ENCODE results near the gene USP5. TPM values are rescaled to one million over a fixed set of nuclear protein-coding genes. Genes with fewer than 3 reads are reported as not detected.

USP5 gene
- total RNA-seq, 1 experiment from 2014 or later: 308 TPM

GRCh38 chr12:6855322-6855721 lies 3.4 kb downstream of the USP5 start:
- Histone ChIP-seq H3K4me1 (replicated peaks; ENCODE audit: insufficient read depth) (peaks cover 17% of the 10 kb centered on the region), H2AFZ (no peak overlapping the region), H3K9me3 (ENCODE audit: insufficient read depth, low read depth) (no peaks in the 10 kb centered on the region), H3K4me2 (no peak overlapping the region), H4K20me1 (ENCODE audit: insufficient read depth) (peaks cover 10% of the 10 kb centered on the region; the same call in 1 of the 2 replicates), H3K9me2 (ENCODE audit: insufficient read depth) (no peaks in the 10 kb centered on the region), H3K27me3 (ENCODE audit: insufficient read depth, low read depth) (no peaks in the 10 kb centered on the region), H3F3A (ENCODE audit: insufficient read depth, low read depth) (peaks cover 15% of the 10 kb centered on the region; the same call in 1 of the 2 replicates), H3K36me3 (ENCODE audit: low read depth) (peaks cover 30% of the 10 kb centered on the region), H3K4me3 (no peak overlapping the region), H3K27ac (no peak overlapping the region), H3K79me2 (ENCODE audit: low read depth) (peaks cover 36% of the 10 kb centered on the region)
- CTCF ChIA-PET: interaction anchor here (0.6 kb wide), 1 partner anchor 37 kb away, joined by 3 read pairs; no protein-coding TSS in a partner anchor
- TF ChIP-seq CTCF (conservative IDR thresholded peaks at IDR 0.05) (no peak), EZH2 (IDR thresholded peaks at IDR 0.05; ENCODE audit: low read depth) (no peak)
- POLR2A ChIA-PET (ENCODE audit: unreplicated experiment): no interaction called here
- intact Hi-C loops (cut with micrococcal nuclease; ENCODE audit: unreplicated experiment): no loop called here
- no peak for DNase-seq
- no TSS peak for BruUV-seq (replicated peaks)

- Histone ChIP-seq H3K4me2 (no peak overlapping the region), H4K20me1 (ENCODE audit: insufficient read depth) (0 out of 2 replicates have a peak, but pooled peaks cover 3% of the 10 kb centered on the region), H3K9me2 (ENCODE audit: insufficient read depth) (no peaks in the 10 kb centered on the region), H3F3A (ENCODE audit: insufficient read depth, low read depth) (no peaks in the 10 kb centered on the region; the same call in 1 of the 2 replicates), H3K27me3 (ENCODE audit: insufficient read depth, low read depth) (no peaks in the 10 kb centered on the region), H3K79me2 (ENCODE audit: low read depth) (peaks cover 20% of the 10 kb centered on the region), H3K27ac (no peak overlapping the region), H3K36me3 (ENCODE audit: low read depth) (peaks cover 39% of the 10 kb centered on the region), H3K4me1 (replicated peaks; ENCODE audit: insufficient read depth) (peaks cover 4% of the 10 kb centered on the region), H3K9me3 (ENCODE audit: insufficient read depth, low read depth) (no peaks in the 10 kb centered on the region), H2AFZ (no peak overlapping the region), H3K4me3 (no peak overlapping the region)
- TF ChIP-seq EZH2 (IDR thresholded peaks at IDR 0.05; ENCODE audit: low read depth): no peak
- ChIA-PET POLR2A (ENCODE audit: unreplicated experiment) (no interaction called here), CTCF (no interaction called here)
- no peak for DNase-seq
- no TSS peak for BruUV-seq (replicated peaks)
- intact Hi-C loops (cut with micrococcal nuclease; ENCODE audit: unreplicated experiment): no loop called here
Measured at GRCh38 chr12:6858799-6859198, 6.8 kb downstream of the USP5 start.

GRCh38 chr12:6860116-6860515 lies 8.2 kb downstream of the USP5 start:
- intact Hi-C loops (cut with micrococcal nuclease; ENCODE audit: unreplicated experiment): no loop called here
- H3K27ac ChIP-seq: no peak overlapping the region
- no TSS peak for BruUV-seq (replicated peaks)
- H4K20me1 ChIP-seq (ENCODE audit: insufficient read depth): no peaks in the 10 kb centered on the region
- peaks cover 41% of the 10 kb centered on the region for H3K36me3 ChIP-seq (ENCODE audit: low read depth)
- peaks cover 6% of the 10 kb centered on the region; the same call in 1 of the 2 replicates for H3F3A ChIP-seq (ENCODE audit: insufficient read depth, low read depth)
- H3K9me3 ChIP-seq (ENCODE audit: insufficient read depth, low read depth): no peaks in the 10 kb centered on the region
- no peaks in the 10 kb centered on the region for H3K27me3 ChIP-seq (ENCODE audit: insufficient read depth, low read depth)
- ChIA-PET CTCF (no interaction called here), POLR2A (ENCODE audit: unreplicated experiment) (no interaction called here)
- no peak overlapping the region for H3K4me2 ChIP-seq
- no peaks in the 10 kb centered on the region for H3K4me1 ChIP-seq (replicated peaks; ENCODE audit: insufficient read depth)
- TF ChIP-seq EZH2 (IDR thresholded peaks at IDR 0.05; ENCODE audit: low read depth) (no peak), CTCF (conservative IDR thresholded peaks at IDR 0.05) (no peak)
- DNase-seq: no peak
- no peak overlapping the region for H2AFZ ChIP-seq
- H3K79me2 ChIP-seq (ENCODE audit: low read depth): peaks cover 7% of the 10 kb centered on the region
- no peaks in the 10 kb centered on the region for H3K9me2 ChIP-seq (ENCODE audit: insufficient read depth)
- H3K4me3 ChIP-seq: no peak overlapping the region

- DNase-seq: no peak
- Histone ChIP-seq H3K4me1 (replicated peaks; ENCODE audit: insufficient read depth) (no peaks in the 10 kb centered on the region), H3K9me2 (ENCODE audit: insufficient read depth) (no peaks in the 10 kb centered on the region), H2AFZ (no peak overlapping the region), H3K36me3 (ENCODE audit: low read depth) (peaks cover 33% of the 10 kb centered on the region), H4K20me1 (ENCODE audit: insufficient read depth) (no peaks in the 10 kb centered on the region), H3K27me3 (ENCODE audit: insufficient read depth, low read depth) (no peaks in the 10 kb centered on the region), H3K4me2 (no peak overlapping the region), H3K4me3 (no peak overlapping the region), H3F3A (ENCODE audit: insufficient read depth, low read depth) (peaks cover 15% of the 10 kb centered on the region; the same call in 1 of the 2 replicates), H3K9me3 (ENCODE audit: insufficient read depth, low read depth) (no peaks in the 10 kb centered on the region), H3K79me2 (ENCODE audit: low read depth) (no peaks in the 10 kb centered on the region), H3K27ac (no peak overlapping the region)
- BruUV-seq (replicated peaks): no TSS peak
- intact Hi-C loops (cut with micrococcal nuclease; ENCODE audit: unreplicated experiment): no loop called here
- TF ChIP-seq EZH2 (IDR thresholded peaks at IDR 0.05; ENCODE audit: low read depth) (no peak), CTCF (conservative IDR thresholded peaks at IDR 0.05) (no peak)
- ChIA-PET POLR2A (ENCODE audit: unreplicated experiment) (no interaction called here), CTCF (no interaction called here)
Measured at GRCh38 chr12:6860942-6861341, 9.0 kb downstream of the USP5 start.
